Tibial nerve (tissue), 3 donors: ENCODE data around the gene PTX4.

Experiments
- CTCF ChIP-seq, 5 experiments: fragments of 200-600 bp in 3 of 5; fragments of 450-650 bp in 2 of 5; sonication (generic) in 3 of 5; IDR thresholded peaks; one replicate each; pipeline ENCODE4 v1.5.1; 2016 to 2019; ENCODE audit warnings: antibody characterized with exemption in 5 of 5, mild to moderate bottlenecking in 3 of 5, moderate library complexity in 2 of 5
- POLR2A ChIP-seq, 2 donors: fragments of 450-650 bp; IDR thresholded peaks; one replicate each; pipeline ENCODE4 v1.6.1; 2017; ENCODE audit warnings: antibody characterized with exemption in 2 of 2, mild to moderate bottlenecking in 2 of 2, moderate library complexity in 2 of 2

GRCh38 chr16:1446296-1447080 is 42.3 kb downstream of the PTX4 start:
- TF ChIP-seq POLR2A (IDR thresholded peaks at IDR 0.05) (no peak), CTCF (IDR thresholded peaks at IDR 0.05) (no peak)
